Stimulated activated naive CD8-positive, alpha-beta T cell treated with anti-CD3 and anti-CD28 coated beads, Interleukin-15, amount 100 ng/mL, for 72 hours (primary cell): ENCODE results near the gene DMBX1.

ENCODE experiments used
- ATAC-seq: fragments of 150-1000 bp; cut with Tn5 transposase; 2 replicates; pipeline ENCODE4 v1.10.0; 2021; ENCODE audit warnings: mild to moderate bottlenecking, moderate library complexity
- DNase-seq, 2 donors: peaks; one replicate each; pipeline ENCODE4 v3.0.0; 2021 to 2022
- H3K27ac Mint-ChIP-seq, 2 donors: one replicate each; pipeline ENCODE4 v1.8.0; 2022; ENCODE audit warnings: mild to moderate bottlenecking in 2 of 2, mixed read lengths in 2 of 2, moderate library complexity in 2 of 2
- H3K27me3 Mint-ChIP-seq: one replicate; pipeline ENCODE4 v1.8.0; 2022; ENCODE audit warnings: mixed read lengths
- H3K4me1 Mint-ChIP-seq: one replicate; pipeline ENCODE4 v1.8.0; 2022; ENCODE audit warnings: mild to moderate bottlenecking, mixed read lengths
- H3K4me3 Mint-ChIP-seq, 2 donors: one replicate each; pipeline ENCODE4 v1.8.0; 2022; ENCODE audit warnings: mild to moderate bottlenecking in 2 of 2, mixed read lengths in 2 of 2, moderate library complexity in 1 of 2
- H3K9me3 Mint-ChIP-seq, 2 donors: one replicate each; pipeline ENCODE4 v1.8.0; 2022; ENCODE audit warnings: mixed read lengths in 2 of 2

The DMBX1 gene

GRCh38 chr1:46489638-46490405 lies at the start of gene DMBX1:
DMBX1 (plus strand) TSS chr1:46489836; CDS start chr1:46507011, 17,175 bp downstream.
- ATAC-seq: peak; percentile 64
- no peaks in the 10 kb centered on the region for H3K9me3 Mint-ChIP-seq
- H3K4me3 Mint-ChIP-seq: peak within 1 kb of the TSS; percentile 80 to 84
- H3K27ac Mint-ChIP-seq: peak within 1 kb of the TSS; percentile 5 to 78
- H3K4me1 Mint-ChIP-seq: peaks cover 43% of the 10 kb centered on the region
- peaks cover 100% of the 10 kb centered on the region for H3K27me3 Mint-ChIP-seq
- peak in 1 of 2 donors; percentile 37 for DNase-seq

GRCh38 chr1:46440478-46440877 lies 49.2 kb upstream of the DMBX1 start:
- Mint-ChIP-seq H3K27ac (no peak overlapping the region), H3K4me1 (peaks cover 16% of the 10 kb centered on the region), H3K4me3 (no peak overlapping the region), H3K9me3 (no peaks in the 10 kb centered on the region), H3K27me3 (peaks cover 37% of the 10 kb centered on the region)
- no peak for DNase-seq
- no peak for ATAC-seq

DNA sequence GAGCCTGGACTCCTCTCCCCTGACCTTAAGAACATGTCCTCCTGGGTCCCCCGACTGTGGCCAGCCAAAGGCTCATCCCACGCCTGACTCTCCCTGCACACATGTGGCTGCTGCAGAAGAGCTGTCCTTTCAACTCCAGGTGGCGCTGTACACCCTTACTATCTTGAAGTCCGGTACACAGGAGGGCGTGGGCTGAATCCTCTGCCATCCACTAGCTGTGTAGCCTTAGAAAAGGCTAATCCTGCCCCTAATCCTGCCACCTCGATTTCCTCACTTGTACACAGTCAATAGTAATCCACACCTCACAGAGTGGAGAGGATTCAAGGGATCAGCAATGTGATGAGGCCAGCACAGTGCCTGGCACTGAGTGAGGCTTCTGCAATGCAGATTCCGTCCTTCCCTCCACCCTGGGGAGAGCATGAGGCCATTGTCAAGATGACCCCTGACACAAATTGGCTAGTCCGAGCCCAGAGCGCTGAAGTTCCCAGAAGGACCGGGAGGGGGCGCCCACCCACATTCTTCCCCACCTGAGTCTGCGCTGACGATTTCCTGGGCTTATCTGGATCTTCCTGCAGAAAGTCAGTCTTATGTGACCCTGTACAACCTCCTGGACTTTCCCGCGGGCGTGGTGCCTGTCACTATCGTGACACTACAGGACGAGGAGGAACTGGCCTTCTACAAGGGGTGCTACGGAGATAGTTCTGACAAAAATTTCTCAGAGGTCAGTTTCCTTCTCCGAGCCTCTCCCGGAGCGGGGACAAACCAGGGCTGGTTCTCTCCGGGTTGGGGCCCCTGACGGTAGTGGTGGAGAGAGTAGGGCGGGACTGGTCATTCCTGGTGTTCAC lies 47.1 kb upstream of the DMBX1 start:
- peaks cover 58% of the 10 kb centered on the region for H3K27me3 Mint-ChIP-seq
- no peaks in the 10 kb centered on the region for H3K9me3 Mint-ChIP-seq
- H3K4me1 Mint-ChIP-seq: peaks cover 24% of the 10 kb centered on the region
- H3K4me3 Mint-ChIP-seq: peak overlapping the region; percentile 89 to 94
- peak overlapping the region; percentile 66 to 90 for H3K27ac Mint-ChIP-seq
- ATAC-seq (peak; percentile 86), DNase-seq (peak; percentile 76 to 77)

DNA sequence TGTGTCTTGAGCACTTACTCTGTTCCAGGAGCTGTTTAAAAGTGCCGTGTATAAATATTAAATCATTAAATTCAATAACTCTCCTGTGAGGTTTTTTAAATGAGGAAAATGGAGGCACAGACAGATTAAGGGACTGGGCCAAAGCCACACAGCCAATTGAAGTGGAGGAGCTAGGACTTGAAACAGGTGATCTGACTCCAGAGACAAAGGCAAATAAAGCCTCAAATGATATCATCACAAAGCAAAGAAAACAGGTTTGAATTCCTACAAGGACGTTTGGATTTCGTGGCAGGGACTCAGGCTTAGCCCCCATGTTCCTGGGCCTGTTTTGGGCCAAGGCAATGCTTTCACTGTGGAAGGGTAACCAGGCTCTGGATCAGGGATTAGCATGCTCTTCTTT lies 45.2 kb upstream of the DMBX1 start:
- H3K9me3 Mint-ChIP-seq: no peaks in the 10 kb centered on the region
- DNase-seq (no peak), ATAC-seq (no peak)
- peaks cover 71% of the 10 kb centered on the region for H3K27me3 Mint-ChIP-seq
- peaks cover 36% of the 10 kb centered on the region for H3K4me1 Mint-ChIP-seq
- no peak overlapping the region for H3K4me3 Mint-ChIP-seq
- no peak overlapping the region for H3K27ac Mint-ChIP-seq

DNA sequence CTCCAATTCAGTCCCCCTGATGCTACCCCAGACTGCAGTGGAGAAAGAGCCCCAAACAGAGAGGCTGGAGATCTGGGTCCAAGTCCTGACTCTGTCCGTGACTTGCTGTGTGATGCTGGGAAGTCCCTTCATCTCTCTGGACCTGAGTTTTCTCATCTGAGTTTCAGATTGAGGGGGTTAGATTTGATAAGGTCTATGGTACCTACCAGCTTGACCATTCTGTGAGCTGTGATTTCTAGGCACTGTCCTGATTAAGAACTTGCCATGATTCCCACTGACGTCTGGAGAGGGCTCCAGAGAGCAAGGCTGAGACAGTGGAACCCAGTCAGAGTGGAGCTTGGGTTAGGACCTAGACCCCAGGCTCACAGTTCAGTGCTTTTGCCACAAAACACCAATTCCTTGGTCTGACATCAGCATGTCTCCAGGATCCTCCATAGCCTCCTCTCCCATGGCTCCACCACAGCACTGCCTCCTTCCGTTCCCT lies 43.8 kb upstream of the DMBX1 start:
- H3K4me1 Mint-ChIP-seq: peaks cover 36% of the 10 kb centered on the region
- DNase-seq (no peak), ATAC-seq (no peak)
- H3K27ac Mint-ChIP-seq: no peak overlapping the region
- H3K27me3 Mint-ChIP-seq: peaks cover 84% of the 10 kb centered on the region
- H3K4me3 Mint-ChIP-seq: no peak overlapping the region
- H3K9me3 Mint-ChIP-seq: no peaks in the 10 kb centered on the region

- Mint-ChIP-seq H3K27me3 (peaks cover 94% of the 10 kb centered on the region), H3K4me3 (no peak overlapping the region), H3K27ac (no peak overlapping the region), H3K9me3 (no peaks in the 10 kb centered on the region), H3K4me1 (peaks cover 36% of the 10 kb centered on the region)
- DNase-seq (peak; percentile 75 to 78), ATAC-seq (peak; percentile 58)
Measured at GRCh38 chr1:46446646-46447498, 42.8 kb upstream of the DMBX1 start.

DNA sequence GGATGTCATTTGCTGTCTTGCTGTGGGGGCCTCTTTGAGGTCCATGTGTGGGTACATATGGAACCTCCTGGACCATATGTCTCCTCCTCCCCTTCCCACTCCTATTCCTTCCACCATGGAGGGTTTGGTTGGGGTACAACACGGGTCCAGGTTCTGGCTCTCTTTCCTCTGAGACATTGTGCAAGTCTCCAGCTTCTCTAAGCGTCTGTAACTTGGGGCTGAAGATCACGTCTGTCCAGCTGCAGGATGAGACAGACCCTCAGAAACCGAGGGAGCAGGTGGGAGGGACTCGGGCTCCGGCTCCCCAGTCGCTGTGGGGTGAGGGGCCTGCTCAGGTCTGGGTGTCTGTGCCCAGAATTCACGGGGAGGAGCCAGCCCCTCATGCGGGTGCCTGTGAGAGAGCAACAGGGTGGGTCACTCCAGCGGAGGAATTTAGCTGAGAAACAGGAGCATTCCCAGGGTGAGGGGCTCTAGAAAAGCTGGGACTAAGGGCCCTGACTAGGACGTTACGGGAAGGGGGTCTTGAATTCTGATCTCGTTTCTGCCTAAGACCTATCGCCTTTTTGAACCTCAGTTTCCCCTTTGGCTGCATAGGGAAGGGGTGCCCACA lies 42.0 kb upstream of the DMBX1 start:
- Mint-ChIP-seq H3K4me3 (peak overlapping the region in 1 of 2 donors; percentile 27), H3K9me3 (no peaks in the 10 kb centered on the region), H3K27me3 (peaks cover 94% of the 10 kb centered on the region), H3K27ac (no peak overlapping the region), H3K4me1 (peaks cover 30% of the 10 kb centered on the region)
- ATAC-seq (no peak), DNase-seq (no peak)

- no peak for ATAC-seq
- no peak for DNase-seq
- H3K27ac Mint-ChIP-seq: no peak overlapping the region
Measured at GRCh38 chr1:46448109-46448911, 41.3 kb upstream of the DMBX1 start.

DNA sequence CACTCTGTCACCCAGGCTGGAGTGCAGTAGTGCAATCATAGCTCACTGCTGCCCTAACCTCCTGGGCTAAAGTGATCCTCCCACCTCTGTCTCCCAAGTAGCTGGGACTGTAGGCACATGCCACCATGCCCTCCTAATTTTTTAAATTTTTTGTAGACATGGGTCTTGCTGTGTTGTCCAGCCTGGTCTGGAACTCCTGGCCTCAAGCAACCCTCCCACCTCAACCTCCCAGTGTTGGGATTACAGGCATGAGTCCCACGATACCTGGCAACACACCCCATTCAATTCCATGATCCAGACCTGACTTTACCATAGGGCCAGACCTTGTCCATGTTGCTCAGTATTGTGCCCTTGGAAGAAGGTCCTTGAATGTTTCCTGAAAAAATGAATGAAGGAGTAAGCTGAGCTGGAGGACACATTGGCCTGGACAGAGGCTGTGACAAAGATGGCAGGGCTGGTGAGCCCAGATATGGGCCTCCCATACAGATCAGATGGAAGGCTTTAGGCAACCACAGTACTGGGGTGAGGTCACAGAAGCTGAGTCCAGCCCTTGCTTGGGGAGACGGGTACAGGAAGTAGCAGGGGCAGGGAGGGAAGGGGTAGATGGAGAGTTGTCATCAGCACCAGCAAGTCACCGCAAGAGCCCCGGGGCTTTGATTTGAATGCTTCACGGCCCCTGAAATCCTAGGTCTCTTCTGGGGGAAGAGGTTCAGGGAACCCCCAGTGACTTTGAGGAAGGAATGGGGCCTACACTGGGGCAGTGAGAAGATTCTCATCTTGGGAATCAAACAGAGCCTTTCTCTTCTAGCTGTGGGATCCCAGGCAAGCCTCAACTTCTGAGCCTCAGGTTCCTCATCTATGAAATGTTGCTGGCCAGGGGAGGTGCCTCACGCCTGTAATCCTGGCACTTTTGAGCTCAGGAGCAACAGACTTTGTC lies 40.1 kb upstream of the DMBX1 start:
- Mint-ChIP-seq H3K27ac (no peak overlapping the region), H3K9me3 (no peaks in the 10 kb centered on the region), H3K4me3 (peak overlapping the region in 1 of 2 donors; percentile 3), H3K27me3 (peaks cover 99% of the 10 kb centered on the region), H3K4me1 (peaks cover 20% of the 10 kb centered on the region)
- ATAC-seq (peak; percentile 41), DNase-seq (no peak)

More at GRCh38 chr1:46448109-46448911, 41.3 kb upstream of the DMBX1 start:
- H3K9me3 Mint-ChIP-seq: no peaks in the 10 kb centered on the region
- H3K4me1 Mint-ChIP-seq: peaks cover 23% of the 10 kb centered on the region
- peaks cover 98% of the 10 kb centered on the region for H3K27me3 Mint-ChIP-seq
- peak overlapping the region; percentile 52 to 63 for H3K4me3 Mint-ChIP-seq

DNA sequence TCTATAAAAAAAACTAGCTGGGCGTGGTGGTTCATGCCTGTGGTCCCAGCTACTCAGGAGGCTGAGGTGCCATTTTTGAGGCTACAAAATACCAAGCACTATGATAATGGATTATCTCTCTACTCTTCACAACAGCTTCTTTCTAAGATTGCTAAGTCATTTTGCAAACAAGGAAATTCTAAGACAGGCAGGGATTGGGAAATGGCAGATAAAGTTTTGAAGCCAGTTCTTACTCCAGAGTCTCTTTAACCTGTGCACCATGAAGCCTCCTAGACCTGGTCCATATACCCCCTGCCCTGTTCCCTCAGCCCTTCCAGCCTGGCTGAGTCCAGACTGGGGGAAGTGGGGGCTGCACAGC lies 39.5 kb upstream of the DMBX1 start:
- Mint-ChIP-seq H3K4me3 (no peak overlapping the region), H3K4me1 (peaks cover 20% of the 10 kb centered on the region), H3K27me3 (peaks cover 100% of the 10 kb centered on the region), H3K9me3 (no peaks in the 10 kb centered on the region), H3K27ac (no peak overlapping the region)
- no peak for ATAC-seq
- DNase-seq: no peak

DNA sequence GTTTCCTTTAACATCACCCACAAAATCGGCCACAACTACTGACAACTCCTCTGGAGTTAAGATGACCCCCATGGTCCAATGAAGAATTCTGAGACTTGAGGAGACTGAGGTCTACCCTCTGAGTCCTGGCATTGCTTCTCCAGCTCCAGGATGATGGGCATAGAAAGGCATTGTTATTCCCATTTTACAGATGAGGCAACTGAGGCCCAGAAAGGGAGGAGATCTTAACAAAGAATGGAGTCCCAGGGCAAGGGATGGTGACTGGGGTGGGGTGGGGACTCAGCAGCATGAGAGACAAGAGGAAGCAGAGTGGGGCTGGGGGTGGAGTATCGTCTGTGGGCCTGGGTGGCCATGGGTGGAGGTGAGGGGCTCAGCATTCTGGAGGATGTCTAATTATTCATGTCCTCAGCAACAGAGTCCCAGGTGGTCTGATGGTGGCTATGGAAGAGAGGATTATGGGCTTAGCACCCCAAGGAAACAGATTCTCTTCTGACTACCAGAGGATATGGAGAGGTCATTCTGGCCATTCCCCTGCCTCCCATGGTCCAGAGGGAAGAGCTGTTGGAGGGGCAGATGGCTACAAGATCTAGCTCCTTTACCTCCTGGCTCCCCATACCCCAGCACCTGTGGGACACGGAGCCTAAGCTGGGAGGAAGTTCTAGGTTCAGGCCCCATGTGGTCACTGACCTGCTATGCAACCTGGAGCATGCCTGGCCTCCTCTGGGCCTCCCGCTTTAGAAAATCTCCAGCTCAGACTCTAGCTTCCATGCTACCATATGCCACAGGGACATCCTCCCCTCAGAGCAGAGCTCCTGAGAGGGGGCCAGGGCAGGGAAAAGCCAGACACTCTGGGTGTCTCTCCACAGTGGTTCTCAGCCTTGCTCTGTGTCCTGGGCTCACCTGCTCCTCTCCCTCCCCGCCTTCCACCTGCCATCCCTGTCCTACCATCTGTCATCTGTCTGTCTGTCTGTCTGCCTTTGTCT lies 37.4 kb upstream of the DMBX1 start:
- no peak for ATAC-seq

DNA sequence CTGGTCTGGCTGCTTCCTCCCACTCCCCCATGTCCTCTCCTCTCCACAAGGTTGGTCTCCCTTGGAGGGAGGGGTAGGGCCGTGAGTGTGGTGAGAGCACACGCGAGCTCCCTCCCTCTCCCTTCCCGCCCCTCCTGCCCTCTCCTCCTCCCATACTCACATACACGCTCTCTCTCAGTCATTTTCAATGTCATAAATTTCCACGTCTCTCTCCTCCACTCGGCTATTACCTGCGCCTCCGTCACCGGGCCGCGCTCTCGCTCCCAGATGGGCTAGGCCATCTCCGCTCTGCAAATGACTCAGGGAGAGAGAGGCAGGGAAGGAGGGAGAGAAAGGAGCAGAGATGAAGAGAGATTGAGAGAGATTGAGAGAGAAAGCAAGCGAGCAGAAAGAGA lies 36.7 kb upstream of the DMBX1 start:
- peaks cover 9% of the 10 kb centered on the region for H3K4me1 Mint-ChIP-seq
- peak overlapping the region in 1 of 2 donors; percentile 2 for H3K27ac Mint-ChIP-seq
- H3K4me3 Mint-ChIP-seq: no peak overlapping the region
- DNase-seq (no peak), ATAC-seq (no peak)
- no peaks in the 10 kb centered on the region for H3K9me3 Mint-ChIP-seq
- H3K27me3 Mint-ChIP-seq: peaks cover 85% of the 10 kb centered on the region

More for the DNA sequence above, 37.4 kb upstream of the DMBX1 start:
- no peak overlapping the region for H3K27ac Mint-ChIP-seq
- no peak for DNase-seq
- peaks cover 91% of the 10 kb centered on the region for H3K27me3 Mint-ChIP-seq
- peaks cover 15% of the 10 kb centered on the region for H3K4me1 Mint-ChIP-seq
- H3K4me3 Mint-ChIP-seq: no peak overlapping the region
- H3K9me3 Mint-ChIP-seq: no peaks in the 10 kb centered on the region
